GM18907 (cell line): Measurements from ENCODE around the gene BAIAP2L1.

Experiments used
- ATAC-seq: cut with Tn5 transposase; IDR thresholded peaks from one replicate; pipeline ENCODE4 v1.9.1; 2021; ENCODE audit warnings: mild to moderate bottlenecking, moderate library complexity; ENCODE audit not compliant: unreplicated experiment

BAIAP2L1 gene

DNA sequence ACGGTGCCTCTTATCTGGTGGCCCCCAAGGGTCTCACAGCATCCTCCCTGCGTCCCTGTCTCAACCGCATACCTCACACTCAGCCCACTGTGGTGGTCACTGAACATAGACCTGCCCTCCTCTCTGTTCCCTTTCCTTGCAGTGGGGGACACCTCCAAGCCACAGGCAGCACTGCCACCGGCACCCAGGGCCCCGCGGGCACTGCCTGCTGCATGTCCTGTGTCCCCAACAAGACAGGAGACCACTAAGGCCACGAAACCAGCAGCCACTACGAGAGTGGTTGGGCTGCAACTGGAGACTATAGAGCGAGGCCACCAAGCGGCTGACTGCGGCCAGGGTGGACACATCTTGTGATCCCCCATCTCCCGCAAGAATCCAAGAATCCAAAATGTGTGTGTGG lies 104.1 kb downstream of the BAIAP2L1 start:
- no peak for ATAC-seq

- ATAC-seq = no peak
Measured at GRCh38 chr7:98295467-98296192, 105.3 kb downstream of the BAIAP2L1 start.

DNA sequence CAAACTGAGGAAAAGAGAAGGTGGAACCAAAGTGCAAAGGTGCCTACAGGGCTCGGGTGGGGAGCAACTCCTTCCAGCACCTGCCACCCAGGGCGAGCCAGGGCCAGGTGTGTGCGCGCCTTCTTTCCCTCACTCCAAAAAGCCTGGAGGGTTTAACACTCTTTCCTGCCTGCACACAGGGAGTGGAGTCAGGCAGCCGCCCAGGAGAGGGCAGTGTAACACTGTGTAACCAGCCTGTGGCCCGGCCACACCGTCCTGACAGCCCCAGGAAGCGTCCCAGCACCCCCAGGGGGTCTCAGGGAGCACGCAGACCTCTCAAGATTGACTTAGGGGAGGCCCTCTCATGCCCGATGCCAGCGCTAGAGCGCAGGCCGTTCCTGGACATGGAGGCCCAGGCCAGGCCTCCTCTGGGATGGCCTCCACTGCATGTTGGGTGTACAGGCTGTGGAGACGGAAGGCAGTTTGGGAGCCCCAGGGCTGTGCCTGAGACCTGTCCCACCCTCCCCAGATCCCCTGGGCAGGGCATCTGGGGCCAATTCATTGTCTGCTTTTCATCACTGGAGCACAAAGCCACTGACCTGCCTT lies 106.0 kb downstream of the BAIAP2L1 start:
- peak; percentile 67 for ATAC-seq

DNA sequence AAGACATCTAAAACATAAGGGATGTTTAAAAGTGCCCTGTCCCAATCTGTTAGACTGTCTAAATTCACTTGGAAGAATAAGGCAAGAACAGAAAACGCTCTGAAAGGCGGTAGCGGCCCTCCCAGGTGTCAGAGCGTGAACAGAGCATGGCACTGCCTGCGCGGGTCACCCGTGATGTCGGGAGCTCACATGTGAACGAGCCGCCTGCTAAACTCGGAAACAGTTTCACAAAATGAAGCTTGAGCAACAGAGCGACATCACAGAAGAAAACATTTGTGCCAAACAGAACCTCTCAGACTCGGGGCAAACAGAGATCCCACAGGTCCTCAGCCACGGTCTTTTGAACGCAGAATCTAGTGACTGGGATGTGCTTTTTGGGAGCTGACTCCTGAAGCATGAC lies 106.6 kb downstream of the BAIAP2L1 start:
- ATAC-seq = no peak

- no peak for ATAC-seq
Measured at GRCh38 chr7:98293746-98294145, 107.1 kb downstream of the BAIAP2L1 start.

- ATAC-seq = no peak
Measured at GRCh38 chr7:98293265-98293664, 107.6 kb downstream of the BAIAP2L1 start.

DNA sequence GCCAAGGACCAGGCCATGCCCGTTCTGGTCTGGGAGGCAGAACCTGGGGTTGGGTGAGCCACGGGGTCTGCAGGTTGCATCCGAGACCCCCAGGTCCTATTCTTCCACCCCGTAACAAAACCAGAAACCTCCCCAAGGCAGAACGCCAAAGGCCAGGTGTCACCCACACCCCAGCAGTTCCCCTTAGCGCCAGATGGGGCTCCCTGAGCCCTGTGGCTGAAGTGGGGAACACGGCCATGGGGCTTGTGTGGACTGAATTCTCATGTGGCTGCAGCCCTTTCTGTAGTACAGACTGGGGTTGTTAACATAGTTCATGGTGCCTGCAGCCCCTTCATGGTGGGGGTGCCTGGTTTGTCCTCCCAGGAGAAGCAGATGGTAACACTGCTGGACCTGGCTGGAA lies 109.2 kb downstream of the BAIAP2L1 start:
- no peak for ATAC-seq

DNA sequence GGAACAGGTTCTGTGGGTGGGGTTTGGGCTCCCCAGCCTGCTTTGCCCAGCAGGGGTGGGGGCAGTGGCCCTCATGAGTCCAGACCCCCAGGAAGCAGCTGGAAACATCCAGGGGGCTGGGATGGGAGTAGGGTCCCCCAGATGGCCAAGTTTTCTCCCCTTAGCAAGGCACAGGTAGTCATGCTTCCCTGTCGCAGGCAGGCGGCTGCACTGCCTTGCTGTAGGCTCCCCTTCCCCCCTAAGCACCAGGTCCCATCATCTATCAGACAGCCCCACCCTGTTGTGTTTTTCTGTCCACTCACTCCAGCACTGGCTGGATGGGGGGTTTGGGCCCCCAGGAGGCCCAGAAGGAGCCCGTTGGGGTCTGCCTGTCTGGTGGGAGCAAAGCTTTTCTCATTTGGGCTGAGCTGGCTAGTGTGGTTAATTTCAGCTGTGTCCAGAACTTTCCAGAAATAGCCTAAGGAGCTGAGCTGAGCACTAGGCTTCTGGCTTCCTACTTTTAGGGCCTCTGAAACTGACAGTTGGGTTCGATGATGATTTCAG lies 111.5 kb downstream of the BAIAP2L1 start:
- no peak for ATAC-seq

DNA sequence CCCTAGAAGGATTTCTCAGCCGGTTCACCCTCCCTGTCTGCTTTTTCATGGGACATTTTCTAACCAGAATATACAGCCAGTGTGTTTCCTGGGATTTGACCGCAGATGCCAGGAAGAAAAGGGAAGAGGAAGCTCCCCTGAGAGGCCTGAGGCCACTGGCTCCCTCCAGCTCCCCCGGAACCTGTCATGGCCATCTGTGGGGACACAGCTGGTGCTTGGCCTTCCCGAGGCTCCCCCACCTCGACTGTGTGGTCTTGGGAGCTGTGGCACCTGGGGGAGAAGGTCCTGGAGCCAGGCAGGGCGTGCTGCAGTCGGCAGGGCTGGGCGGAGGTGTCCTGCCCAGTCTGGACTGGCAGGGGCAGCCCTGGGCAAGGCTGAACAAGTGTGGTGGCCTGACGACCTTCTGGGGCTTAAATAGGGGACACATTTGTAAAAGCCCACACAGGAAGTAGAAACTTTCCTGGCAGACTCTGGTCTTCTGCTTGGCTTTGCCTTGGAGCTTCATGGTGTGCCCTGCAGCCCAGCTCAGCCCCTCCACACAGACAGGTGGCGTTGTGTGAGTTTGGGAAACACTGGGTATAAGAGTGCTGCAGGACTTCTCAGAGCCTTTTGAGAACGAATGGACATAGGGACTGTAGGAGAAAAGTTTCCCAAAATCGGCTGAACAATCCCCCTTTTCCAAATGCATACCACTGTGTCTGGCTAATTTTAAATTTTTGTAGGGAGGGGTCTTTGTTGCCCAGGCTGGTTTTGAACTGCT lies 112.6 kb downstream of the BAIAP2L1 start:
- no peak for ATAC-seq

DNA sequence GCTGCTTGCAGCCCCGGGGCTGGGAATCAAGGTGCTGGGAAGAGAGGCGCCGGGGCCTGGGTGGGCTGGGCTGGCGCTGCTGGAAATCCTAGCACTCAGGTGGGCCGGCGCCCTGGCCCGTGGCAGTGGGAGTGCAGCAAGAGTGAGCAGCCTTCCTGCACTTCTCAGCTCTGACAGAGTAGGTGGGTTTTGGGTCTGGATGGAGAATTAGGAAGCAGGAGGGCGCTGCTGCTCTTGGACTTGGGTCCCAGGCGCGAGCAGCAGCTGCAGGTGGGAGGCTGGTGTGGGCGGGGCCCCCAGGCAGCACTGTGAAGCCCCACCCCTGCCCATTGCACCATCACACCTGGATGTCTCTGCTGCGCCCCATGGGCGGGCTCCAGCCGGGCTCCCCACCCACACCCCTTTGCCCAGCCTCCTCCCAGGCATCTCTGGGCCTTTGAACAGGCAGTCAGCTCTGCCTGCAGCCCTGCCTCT lies 113.4 kb downstream of the BAIAP2L1 start:
- no peak for ATAC-seq

- no peak for ATAC-seq
Measured at GRCh38 chr7:98286701-98287485, 114.0 kb downstream of the BAIAP2L1 start.

- ATAC-seq = no peak
Measured at GRCh38 chr7:98286093-98286539, 114.8 kb downstream of the BAIAP2L1 start.

DNA sequence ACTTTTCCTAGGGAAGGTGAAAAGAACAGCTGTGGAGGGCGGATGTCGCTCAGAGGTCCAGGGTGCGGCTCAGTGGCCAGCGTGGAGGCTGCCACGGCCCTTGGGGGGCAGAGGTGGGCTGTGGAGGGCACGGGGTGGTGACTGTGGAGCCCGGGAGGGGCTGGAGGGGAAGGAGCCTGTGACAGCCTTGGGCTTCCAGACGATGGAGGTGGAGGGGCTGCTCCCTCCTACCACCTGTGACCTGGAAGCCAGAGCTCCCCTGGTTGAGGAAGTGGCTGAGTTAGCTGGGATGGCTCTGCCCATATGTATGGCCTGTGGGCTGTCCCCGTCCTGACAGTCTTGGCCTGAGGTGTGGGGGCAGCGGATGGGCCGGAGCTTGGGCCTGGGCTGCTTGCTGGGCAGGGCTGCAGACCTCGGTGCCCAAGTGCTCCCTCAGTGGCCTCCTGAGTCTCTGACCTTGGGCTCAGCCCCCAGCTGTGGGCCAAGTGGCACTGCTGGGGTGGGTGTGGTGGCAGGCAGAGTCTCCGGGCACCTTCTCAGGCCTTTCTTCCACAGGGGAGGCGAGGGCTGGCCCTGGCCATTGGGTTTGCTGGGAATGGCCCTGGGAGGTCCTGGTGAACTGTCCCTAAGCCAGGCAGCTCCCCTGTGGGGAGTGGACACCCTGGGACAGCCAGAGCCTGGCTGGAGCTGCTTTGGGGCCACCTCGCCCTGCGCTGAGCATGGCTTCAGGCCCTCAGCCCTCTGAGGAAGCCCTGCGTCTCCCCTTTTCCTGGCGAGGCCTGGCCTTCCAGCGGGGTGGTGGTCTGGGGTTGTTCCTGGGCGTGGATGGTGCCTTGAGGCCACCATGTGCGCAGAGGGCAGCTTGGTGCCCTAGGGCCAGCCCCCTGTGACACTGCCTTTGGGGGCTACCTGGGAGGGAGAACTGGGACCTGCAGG lies 115.5 kb downstream of the BAIAP2L1 start:
- ATAC-seq = no peak

DNA sequence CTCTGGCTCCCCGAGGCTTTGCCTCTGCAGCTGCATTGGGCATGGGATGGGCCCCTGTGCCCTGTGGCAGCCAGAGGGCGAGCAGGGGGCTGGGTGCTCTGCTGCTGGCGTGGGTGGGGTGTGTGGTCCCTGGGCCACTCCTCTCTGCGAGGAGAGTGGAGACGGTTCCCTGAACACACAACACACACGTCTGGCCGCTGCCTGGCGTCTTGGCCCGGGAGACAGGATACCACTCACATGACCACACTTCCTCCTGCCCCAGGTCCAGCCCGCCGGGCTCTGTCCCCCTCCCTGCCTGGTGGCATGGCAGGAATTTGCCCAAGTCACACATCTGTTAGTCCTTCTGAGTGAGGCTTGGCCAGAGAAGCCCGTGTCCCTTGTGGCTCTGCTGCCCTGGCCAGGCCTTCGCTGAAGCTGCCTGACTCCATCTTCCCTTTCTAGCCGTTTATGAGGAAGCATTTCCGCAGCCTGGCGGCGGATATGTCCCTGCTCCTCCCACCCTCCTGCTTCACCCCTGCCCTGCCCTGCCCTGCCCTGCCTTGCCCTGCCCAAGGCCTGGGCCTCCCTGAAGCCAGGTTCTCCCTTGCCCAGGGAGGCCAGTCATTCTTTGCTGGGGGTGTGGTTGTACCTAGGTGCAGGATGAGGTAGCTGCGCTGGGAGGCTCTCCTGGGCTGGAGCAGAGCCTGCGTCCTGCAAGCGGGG lies 116.4 kb downstream of the BAIAP2L1 start:
- no peak for ATAC-seq

DNA sequence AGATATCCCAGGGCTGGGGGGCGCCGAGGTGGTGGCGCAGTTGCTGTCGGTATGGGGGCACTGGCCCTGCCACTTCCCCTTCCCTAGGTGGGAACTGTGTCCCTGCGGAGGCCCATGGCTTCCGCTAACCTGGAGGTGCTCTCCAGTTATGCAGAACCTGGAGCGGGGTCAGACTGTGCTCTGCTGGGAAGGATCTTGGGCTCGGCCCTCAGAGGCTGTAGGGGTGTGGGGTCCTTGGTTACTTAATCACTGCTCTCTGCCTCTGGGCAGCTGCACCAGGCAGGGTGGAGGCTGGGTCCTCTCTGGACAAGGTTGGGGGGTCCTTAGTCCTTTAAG lies 117.0 kb downstream of the BAIAP2L1 start:
- no peak for ATAC-seq

DNA sequence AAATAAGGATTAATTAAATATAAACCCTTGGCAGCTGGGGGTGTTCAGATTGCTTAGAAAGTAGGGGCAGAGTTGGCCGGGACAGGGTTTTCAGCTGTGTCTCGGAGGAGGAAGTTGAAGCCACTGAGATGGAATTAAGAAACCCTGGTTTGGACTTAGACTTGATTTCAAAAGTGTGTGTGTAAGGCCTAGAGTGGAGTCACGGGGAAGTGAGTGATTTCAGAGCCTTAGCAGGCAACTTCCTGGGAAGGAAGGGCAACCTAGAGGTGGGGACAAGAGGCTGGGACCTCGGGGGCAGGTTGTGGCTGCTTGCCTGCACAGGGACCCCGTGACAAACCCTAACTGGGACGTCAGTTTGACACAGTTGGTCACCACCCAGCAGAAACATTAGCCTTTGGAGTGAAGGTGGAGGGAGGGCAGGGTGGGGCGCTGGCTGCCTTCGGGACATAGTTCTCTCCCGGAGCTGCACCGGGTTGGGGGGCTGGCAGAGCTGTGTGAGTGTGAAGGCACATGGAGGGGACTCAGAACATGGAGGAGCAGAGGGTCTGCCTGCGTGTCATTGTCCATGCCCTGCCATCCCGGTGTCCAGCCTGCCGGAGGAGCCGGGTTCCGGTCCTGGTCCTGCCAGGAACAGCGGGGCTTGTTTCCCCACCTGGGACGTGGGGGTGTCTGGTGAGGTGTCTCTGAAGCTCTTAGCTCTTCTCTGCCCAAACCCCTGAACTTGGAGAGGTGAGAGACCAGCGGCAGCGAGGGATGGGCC lies 117.6 kb downstream of the BAIAP2L1 start:
- ATAC-seq = no peak

- no peak for ATAC-seq
Measured at GRCh38 chr7:98282703-98283102, 118.2 kb downstream of the BAIAP2L1 start.
